ENCODE measurements around the gene CALN1. TPM values are rescaled to one million over a fixed set of nuclear protein-coding genes. Genes with fewer than 3 reads are reported as not detected.

CALN1 gene
- total RNA-seq, 4 donors from 2014 or later: under 0.01 to 1.2 (median 0.22) TPM; not detected in 1

GRCh38 chr7:72187179-72187578 is 225.0 kb downstream of the CALN1 start:
- WGBS, 2 donors: 83 to 87% methylated on average over 4 of the region's 4 CpGs
- TF ChIP-seq EP300 (IDR thresholded peaks at IDR 0.05) (no peak), POLR2A (IDR thresholded peaks at IDR 0.05) (no peak), CTCF (IDR thresholded peaks at IDR 0.05) (no peak)

GRCh38 chr7:72183835-72184234 is 228.3 kb downstream of the CALN1 start:
- H3K27me3 ChIP-seq: no peaks in the 10 kb centered on the region
- no peaks in the 10 kb centered on the region for H3K4me1 ChIP-seq
- no peak overlapping the region for H3K27ac ChIP-seq
- H3K9me3 ChIP-seq: peaks cover 0 to 12% (median 0%) of the 10 kb centered on the region in 4 donors
- TF ChIP-seq POLR2A (IDR thresholded peaks at IDR 0.05) (no peak), CTCF (IDR thresholded peaks at IDR 0.05) (peak in 1 of 5 experiments; percentile 9)
- 74 to 78% methylated on average over 9 of the region's 9 CpGs for WGBS, 2 donors
- no peak for DNase-seq (ENCODE audit: low spot score in 2 of 2)
- no peaks in the 10 kb centered on the region for H3K36me3 ChIP-seq
- H3K4me3 ChIP-seq: no peak overlapping the region

More at GRCh38 chr7:72187179-72187578, 225.0 kb downstream of the CALN1 start:
- Histone ChIP-seq H3K4me1 (no peaks in the 10 kb centered on the region), H3K9me3 (peaks cover 0 to 8% (median 0%) of the 10 kb centered on the region in 4 donors), H3K36me3 (no peaks in the 10 kb centered on the region), H3K27me3 (no peaks in the 10 kb centered on the region), H3K4me3 (no peak overlapping the region), H3K27ac (no peak overlapping the region)
- no peak for DNase-seq (ENCODE audit: low spot score in 2 of 2)

- H3K4me1 ChIP-seq: no peaks in the 10 kb centered on the region
- no peak for TF ChIP-seq EP300 (IDR thresholded peaks at IDR 0.05)
- no peak for TF ChIP-seq POLR2A (IDR thresholded peaks at IDR 0.05)
- no peak for TF ChIP-seq CTCF (IDR thresholded peaks at IDR 0.05)
- no peaks in the 10 kb centered on the region for H3K27me3 ChIP-seq
- no peaks in the 10 kb centered on the region for H3K36me3 ChIP-seq
- peaks cover 0 to 15% (median 0%) of the 10 kb centered on the region in 4 donors for H3K9me3 ChIP-seq
- DNase-seq (ENCODE audit: low spot score in 2 of 2): no peak
- H3K4me3 ChIP-seq: no peak overlapping the region
- H3K27ac ChIP-seq: no peak overlapping the region
- WGBS, 2 donors: 90 to 91% methylated on average over 4 of the region's 4 CpGs
Observed at GRCh38 chr7:72182036-72182435, 230.1 kb downstream of the CALN1 start.

- H3K9me3 ChIP-seq: peaks cover 0 to 49% (median 6%) of the 10 kb centered on the region in 4 donors
- H3K4me1 ChIP-seq: no peaks in the 10 kb centered on the region
- H3K4me3 ChIP-seq: no peak overlapping the region
- no peaks in the 10 kb centered on the region for H3K27me3 ChIP-seq
- no peak for DNase-seq (ENCODE audit: low spot score in 2 of 2)
- 91 to 92% methylated on average over 5 of the region's 5 CpGs for WGBS, 2 donors
- no peaks in the 10 kb centered on the region for H3K36me3 ChIP-seq
- TF ChIP-seq EP300 (IDR thresholded peaks at IDR 0.05) (no peak), CTCF (IDR thresholded peaks at IDR 0.05) (no peak), POLR2A (IDR thresholded peaks at IDR 0.05) (no peak)
- H3K27ac ChIP-seq: no peak overlapping the region
Observed at GRCh38 chr7:72176875-72177274, 235.3 kb downstream of the CALN1 start.

- DNase-seq (ENCODE audit: low spot score in 2 of 2): no peak
- WGBS, 2 donors: 77 to 80% methylated on average over 3 of the region's 3 CpGs
- Histone ChIP-seq H3K27ac (no peak overlapping the region), H3K4me1 (no peaks in the 10 kb centered on the region), H3K4me3 (no peak overlapping the region), H3K27me3 (no peaks in the 10 kb centered on the region), H3K9me3 (peaks cover 0 to 35% (median 6%) of the 10 kb centered on the region in 4 donors), H3K36me3 (no peaks in the 10 kb centered on the region)
- no peak for TF ChIP-seq EP300 (IDR thresholded peaks at IDR 0.05)
- no peak for TF ChIP-seq POLR2A (IDR thresholded peaks at IDR 0.05)
- no peak for TF ChIP-seq CTCF (IDR thresholded peaks at IDR 0.05)
Observed at GRCh38 chr7:72170475-72170874, 241.7 kb downstream of the CALN1 start.
